NCI-H1105 treated with DMSO at 0.1 percent for 48 hours (cell line): ENCODE measurements around the gene UBL4A.
A peak's percentile ranks its signal among the peaks of the same experiment; 100 is the strongest.

Source experiments
- DNase-seq: peaks from one replicate; lab custom pipeline; 2025; lab: John Stamatoyannopoulos, UW

Gene UBL4A

DNA sequence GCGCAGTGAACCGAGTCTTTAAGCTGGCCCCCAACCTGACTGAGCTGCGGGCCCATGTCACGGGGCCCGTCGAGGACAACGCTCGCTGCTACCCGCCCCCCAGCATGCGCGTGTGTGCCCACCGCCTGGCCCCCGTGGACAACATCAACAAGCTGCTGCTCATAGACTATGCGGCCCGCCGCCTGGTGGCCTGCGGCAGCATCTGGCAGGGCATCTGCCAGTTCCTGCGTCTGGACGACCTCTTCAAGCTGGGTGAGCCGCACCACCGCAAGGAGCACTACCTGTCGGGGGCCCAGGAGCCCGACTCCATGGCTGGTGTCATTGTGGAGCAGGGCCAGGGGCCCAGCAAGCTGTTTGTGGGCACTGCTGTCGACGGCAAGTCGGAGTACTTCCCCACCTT is 26.1 kb downstream of the UBL4A start:
- no peak for DNase-seq

DNA sequence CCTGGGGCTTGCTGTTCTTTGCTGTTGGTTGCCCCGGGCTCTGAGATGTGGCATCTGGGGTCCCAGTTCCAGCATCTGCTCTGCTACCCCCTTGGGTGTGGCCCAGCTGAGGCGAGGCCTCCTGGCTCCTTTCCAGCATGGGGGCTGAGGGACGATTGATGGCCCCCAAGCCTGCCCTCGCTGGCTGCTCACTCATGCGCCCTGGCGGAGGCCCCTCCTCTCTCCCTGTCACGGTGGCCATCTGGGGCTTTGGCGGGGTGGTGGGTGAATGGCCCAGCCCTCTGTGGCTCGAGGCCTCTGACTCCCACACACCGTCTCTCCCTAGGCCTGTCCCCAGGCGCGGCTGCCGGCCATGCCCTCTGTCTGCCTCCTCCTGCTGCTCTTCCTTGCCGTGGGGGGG is 26.6 kb downstream of the UBL4A start:
- DNase-seq = no peak

DNA sequence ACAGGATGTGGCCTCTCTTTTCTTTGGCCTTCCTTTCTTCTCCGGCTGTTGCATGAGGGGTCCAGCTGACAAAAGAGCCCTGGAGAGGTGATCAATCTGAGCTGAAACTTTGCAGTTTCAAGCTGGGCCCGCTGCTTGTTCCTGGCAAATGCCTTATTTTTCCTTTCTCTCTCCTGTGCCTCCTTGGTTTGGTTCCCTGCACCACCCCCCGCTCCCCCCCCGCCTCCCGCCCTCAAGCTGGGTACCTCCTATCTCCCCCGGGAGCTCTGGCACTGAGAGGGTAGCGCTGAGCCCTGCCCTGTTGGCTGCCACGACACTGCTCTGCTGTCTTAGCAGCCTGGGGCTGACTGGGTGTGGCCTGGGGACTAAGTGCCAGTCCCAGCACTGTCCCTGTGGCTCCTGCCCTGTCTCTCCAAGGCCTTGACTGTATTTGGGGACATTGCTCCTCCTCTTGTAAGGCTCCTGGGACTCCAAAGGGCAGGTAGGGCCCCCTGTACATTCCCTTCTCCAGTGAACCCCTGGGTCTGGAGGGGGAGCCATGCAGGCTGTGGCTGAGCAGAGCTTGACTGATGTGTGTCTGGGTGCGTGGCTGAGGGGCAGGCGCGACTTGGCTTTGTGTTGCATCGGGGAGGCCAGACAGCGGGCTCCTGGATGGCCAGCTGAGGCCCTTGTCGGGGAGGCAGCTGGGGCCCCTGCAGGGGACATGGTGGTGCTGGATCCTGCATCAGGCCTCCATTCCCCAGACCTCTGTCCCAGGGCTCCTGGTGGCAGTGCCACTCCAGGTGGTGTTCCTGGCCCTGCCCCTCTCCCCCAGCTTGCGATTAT is 27.2 kb downstream of the UBL4A start:
- DNase-seq = peak; percentile 53

DNA sequence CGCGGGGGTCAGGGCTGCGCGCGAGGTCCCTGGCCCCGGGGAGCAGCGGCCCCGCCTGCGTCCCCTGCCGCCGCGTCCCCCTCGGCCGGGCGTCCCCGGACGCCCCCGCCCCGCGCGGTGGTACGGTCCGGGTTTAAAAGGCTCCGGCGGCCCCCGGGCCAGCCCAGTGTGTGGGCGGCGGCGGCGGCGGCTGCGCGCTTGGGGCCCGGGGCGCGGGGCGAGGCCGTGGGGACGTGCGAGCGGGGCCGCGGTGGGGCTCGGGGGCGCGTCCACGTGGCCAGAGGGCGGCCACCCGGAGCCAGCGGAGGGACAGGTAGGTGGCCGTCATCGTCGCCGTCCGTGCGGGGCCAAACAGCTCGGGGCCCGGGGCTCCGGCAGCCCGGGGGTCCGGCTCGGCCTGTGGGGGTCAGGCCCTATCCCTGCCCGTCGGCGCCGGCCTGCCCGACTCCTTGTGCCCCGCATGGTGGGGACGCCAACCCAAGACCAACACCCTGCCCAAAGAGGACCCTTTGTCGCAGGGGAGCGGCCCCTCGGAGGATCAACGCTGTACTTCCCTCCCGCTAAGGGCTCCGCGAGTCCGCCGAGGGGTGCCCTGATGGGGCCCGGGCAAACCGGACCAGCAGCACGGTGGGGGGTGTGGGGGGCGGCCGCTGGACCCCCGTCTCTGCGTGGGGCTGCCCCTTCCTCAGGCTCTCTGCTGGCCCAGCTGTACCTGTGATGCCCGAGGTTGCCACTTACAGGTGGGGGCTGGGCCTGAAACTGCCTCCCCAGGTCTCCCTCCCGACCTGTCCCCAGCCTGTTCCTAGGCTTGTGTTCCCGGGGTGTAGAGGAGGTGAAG is 28.1 kb downstream of the UBL4A start, which contains the start of gene PLXNA3:
Gene PLXNA3 (plus strand): TSS at position 166 of the 838 bp plus-strand sequence. CDS start 1,903 bp downstream, outside the sequence.
- DNase-seq = peak; percentile 52

DNA sequence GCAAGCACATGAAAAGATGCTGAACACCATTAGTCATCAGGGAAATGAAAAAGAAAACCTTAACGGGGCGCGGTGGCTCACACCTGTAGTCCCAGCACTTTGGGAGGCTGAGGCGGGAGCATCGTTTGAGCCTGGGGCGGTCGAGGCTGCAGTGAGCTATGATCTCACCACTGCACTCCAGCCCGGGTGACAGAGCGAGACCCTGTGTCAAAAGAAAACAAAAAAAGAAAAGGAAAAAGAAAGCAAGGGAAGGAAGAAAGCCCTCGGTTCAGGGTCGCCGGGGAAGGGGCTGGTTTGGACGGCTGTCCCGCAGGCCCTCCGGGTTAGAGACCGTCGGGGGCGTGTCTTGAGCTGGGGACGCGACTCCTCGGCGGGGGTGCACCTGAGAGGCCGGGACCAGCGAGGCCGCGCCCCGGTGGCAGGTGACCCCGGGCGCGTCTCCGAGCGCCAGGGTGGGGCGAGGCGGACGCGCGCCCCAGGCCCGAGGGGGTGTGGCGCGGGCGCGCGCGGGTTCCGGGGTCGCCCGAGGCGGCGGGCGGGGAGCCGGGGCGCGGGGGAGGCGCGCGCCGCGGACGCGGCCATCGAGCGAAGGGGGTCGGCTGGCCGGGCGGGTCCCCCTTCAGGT is 28.8 kb downstream of the UBL4A start:
- DNase-seq = peak; percentile 72

DNA sequence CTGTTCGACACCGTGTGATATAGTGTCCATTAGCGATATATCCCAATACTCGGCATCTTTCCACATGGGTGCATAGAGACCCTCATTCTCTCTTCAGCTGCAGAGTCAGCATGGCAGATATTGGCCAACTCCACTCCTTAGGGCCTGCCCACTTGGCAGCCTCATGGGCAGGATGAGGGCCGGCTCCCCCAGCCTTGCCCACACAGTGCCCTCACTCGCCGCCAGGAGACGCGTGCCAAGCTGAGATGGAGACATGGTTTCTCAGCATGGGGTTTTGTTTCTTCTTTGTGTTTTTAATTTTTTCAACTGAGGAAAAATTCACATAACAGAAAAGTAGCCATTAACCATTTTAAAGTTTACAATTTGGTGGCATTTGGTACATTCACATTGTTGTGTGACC is 33.6 kb downstream of the UBL4A start:
- DNase-seq = no peak

DNA sequence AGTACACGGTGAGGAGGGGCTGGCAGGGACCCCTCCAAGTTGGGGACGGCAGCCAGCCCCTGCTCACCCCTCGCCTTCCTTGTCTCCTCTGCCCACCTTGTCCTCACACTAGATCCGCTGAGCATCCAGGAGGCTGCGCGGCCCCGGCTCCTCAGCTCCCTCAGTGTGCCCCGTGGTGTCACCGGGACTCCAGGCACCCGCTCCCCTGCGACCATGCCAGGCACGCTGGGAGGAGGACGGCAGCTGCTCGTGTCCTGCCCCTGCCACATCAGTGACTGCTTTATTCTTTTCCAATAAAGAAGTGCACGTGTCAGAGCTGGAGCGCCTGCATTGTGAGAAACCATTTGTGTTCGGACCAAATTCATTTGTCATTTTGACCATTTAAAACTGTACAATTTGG is 36.1 kb downstream of the UBL4A start:
- DNase-seq = no peak

DNA sequence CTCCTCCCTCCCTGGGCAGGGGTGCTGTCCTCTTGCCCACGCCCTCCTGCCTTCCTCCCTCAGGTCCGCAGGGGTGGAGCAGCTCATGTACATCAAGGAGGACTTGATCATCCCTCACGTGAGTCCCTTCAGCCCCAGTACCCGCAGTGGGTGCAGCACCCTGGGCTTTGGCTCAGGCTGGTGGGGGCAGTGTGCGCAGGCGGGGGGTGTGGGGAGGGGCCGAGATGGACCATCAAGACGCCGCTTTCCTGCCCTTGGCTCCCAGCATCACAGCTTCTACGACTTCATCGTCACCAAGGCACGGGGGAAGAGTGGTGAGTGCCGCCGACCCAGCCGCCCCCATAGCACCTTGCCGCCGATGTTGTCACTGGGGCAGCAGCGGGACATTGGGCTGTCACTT is 36.8 kb downstream of the UBL4A start:
- DNase-seq = no peak

DNA sequence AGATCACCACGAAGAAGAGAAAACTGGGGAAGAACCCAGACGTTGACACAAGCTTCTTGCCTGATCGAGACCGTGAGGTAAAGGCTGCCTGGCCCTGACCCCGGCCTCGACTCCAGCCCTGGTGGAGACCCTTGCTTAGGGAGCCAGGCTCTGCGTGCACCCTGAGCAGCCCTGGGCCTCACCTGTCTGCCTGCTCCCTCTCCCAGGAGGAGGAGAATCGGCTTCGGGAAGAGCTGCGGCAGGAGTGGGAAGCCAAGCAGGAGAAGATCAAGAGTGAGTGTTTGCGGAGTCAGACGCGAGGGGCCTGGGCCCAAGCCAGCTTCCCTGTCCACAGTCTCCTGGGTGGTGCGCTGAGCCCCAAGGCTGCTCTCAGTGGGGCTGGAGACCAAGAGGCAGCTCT is 37.9 kb downstream of the UBL4A start:
- no peak for DNase-seq

DNA sequence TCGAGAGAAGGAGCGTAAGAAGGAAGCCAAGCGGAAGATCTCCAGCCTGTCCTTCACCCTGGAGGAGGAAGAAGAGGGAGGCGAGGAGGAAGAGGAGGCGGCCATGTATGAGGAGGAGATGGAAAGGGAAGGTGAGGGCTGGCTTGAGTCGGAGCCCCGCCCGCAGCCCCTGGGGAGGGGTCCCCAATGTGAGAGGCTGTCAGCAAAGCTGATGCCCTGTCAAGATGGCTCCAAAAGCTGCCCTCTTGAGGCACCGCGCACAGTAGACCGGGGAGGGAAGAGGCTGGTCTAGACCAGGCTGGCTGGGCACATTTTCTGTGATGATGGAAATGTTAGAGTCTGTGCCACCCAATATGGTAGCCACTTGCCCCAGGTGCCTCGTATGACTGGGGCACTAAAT is 40.0 kb downstream of the UBL4A start:
- no peak for DNase-seq

DNA sequence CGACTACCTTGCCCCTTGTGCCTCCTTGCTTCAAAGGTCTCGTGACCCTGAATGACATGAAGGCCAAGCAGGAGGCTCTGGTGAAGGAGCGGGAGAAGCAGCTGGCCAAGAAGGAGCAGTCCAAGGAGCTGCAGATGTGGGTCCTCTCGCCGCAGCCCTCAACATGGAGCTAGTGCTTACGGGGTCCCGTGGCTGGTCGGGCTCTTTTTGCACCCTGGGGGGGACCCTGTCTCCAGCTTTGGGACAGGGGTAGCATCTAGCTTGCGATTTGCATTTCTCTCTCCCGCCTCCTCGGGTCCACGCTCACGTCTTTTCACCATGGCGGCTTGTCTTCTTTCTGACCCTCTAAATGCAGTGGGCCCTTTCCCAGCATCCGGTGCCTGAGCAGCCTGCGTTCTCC is 40.6 kb downstream of the UBL4A start:
- DNase-seq = no peak

DNA sequence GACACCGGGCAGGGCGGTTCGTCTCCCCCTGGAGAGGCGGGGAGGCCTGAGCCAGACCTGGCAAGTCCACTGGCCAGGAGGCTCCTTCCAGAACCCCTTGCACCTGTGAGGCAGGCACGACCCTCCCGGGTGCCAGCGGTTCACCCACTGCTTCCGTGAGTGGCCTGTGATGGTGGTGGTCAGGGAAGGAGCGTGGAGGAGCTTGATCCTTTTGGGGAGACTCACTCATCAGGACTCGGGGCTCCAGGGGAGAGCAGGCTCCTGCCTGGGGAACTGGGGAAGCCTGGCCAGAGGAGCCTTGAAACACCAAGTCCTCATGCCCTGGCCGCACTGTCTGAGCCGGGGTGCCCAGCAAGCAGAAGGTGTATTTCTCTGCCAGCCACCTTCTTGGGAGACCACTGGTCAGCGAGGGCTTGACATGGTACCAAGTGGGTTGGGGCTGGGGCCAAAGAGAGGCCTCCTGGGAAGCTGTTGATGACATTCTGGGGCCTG is 41.6 kb downstream of the UBL4A start:
- DNase-seq = no peak

DNA sequence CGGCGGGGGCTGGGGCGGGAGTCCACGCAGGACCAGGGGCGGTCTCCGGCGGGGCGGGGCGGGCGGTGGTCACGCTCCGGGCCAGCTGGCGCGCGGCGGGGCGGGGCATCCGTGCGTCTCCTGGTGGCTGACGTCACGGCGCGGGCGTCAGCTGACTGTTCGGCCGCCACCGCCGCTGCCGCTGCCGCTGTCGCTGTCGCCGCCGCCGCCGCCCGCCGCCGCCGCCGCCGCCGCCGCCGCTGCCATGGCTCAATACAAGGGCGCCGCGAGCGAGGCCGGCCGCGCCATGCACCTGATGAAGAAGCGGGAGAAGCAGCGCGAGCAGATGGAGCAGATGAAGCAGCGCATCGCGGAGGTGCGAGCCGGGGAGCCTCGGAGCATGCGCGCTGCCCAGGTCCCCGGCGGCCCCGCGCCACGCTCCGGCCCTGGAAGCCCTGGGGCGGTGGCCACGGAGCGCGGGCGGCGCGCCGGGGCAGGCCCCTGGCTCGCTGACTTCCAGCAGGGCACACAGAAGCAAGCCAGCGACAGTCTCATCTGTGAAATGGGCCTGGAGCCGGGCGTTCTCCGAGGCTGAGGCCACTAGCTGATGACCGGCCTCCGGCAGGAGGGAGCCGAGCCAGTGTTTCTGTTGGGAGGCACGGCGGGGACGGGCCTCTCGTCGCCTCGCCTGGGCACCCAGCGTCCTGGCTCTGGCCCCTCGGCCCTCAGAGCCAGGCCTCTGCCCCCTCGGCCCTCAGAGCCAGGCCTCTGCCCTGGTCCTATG is 42.2 kb downstream of the UBL4A start, which contains the start of gene FAM50A:
Gene FAM50A (plus strand): TSS at position 150 of the 763 bp plus-strand sequence. CDS start 95 bp downstream, at position 245.
- DNase-seq = peak; percentile 76

DNA sequence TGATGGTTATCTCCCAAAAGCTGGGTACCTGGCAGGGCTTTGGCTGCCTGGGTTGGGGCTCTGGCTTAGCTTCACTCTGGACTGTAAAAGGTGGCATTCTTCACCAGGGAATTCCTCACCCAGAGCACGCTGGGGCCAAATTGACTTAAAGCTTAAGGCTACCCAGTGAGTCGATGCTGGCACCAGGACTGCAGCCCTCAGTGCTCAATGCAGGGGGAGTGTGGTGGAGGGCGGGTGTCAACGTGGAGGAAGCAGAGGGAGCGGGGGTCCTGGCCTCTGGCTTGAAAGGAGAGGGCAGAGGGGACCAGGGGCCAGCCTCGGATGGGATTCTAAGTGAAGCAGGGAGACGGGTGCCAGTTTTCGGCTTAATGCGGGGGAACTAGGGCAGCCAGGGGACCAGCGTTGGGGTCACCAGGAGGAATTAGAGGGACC is 42.9 kb downstream of the UBL4A start:
- peak; percentile 36 for DNase-seq

DNA sequence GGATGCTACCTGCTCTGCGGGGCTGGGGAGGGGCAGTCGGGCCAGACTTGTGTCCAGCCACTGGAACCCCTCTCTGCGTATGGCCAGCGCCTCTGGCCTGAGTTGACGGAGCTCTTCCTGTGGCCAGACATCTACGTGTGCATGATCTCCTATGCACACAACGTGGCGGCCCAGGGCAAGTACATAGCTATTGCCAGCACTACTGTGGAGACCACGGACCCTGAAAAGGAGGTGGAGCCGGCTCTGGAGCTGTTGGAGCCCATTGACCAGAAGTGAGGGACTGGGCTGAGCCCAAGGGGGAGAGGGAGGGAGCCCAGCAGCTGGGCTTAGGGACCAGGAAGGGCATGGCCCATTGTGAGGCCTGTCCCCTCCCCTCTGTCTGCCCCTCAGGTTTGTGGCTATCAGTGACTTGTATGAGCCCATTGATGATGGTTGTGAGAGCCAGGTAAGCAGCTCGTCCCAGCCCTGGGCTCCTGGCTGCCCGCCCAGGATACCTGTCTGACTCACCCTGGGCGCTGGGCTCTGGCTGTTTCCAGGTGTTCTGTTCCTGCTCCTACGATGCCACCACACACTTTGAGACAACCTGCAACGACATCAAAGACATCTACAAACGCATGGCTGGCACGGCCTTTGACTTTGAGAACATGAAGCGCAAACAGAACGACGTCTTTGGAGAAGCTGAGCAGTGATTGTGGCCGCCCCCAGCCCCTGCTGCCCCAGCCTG is 44.3 kb downstream of the UBL4A start:
- DNase-seq = no peak

DNA sequence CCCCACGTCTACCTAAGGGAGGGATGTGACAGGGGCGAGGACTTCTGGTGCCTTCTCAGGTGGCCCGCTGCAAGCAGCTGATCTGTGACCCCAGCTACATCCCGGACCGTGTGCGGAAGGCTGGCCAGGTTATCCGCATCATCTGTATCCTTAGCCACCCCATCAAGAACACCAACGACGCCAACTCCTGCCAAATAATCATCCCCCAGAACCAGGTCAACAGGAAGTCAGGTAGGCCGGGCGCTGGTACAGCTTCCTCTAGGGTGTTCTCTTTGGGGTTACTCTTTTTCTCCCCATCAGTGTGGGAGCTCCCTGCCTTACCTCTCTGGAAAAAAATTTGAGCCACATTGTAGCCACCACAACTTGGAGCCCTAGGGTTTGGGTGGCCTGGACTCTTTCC is 44.9 kb downstream of the UBL4A start:
- no peak for DNase-seq

DNA sequence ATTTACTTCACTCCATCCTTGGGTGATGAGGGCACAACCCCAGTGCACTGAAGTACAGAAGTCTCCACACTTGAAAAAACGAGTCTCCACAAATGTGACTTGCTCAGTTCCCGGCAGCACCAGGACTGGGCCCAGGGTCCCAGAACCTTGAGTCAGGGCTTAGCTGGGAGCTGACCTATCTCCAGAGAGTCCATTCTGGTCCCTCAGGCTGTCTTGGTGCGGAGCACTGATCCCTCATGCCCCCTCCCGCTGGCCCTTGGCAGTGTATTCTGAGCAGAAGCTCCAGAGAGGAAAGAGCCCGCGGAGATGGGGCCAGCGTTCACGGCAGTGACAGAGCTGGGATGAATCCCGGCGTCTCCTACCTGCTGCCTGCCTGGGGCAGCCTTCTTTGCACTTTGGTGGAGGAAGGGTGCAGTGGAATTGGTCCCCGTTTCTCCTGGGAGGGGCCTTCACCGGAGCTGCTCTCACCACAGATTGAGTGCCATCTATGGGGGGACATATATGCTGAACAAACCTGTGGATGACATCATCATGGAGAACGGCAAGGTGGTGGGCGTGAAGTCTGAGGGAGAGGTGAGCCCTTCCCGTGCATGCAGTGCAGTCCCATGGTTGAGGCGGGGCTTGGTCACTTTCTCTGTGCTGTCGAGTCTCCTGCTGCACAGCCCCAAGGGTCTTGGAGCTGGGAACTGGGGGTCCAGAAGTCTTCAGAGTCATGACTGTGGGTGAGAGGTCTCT is 45.6 kb downstream of the UBL4A start:
- DNase-seq = no peak

DNA sequence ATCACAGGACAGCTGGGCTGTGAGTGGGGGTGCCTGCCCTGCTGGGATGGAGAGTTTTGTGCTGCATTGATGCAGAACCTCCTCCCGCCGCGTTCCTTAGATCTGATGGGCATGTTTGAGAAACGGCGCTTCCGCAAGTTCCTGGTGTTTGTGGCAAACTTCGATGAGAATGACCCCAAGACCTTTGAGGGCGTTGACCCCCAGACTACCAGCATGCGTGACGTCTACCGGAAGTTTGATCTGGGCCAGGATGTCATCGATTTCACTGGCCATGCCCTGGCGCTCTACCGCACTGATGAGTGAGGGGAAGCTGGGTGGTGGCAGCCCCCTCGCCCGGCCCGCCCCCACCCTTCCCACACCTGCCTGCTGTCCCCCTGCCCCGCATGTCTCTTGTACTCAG is 46.6 kb downstream of the UBL4A start:
- DNase-seq = no peak

DNA sequence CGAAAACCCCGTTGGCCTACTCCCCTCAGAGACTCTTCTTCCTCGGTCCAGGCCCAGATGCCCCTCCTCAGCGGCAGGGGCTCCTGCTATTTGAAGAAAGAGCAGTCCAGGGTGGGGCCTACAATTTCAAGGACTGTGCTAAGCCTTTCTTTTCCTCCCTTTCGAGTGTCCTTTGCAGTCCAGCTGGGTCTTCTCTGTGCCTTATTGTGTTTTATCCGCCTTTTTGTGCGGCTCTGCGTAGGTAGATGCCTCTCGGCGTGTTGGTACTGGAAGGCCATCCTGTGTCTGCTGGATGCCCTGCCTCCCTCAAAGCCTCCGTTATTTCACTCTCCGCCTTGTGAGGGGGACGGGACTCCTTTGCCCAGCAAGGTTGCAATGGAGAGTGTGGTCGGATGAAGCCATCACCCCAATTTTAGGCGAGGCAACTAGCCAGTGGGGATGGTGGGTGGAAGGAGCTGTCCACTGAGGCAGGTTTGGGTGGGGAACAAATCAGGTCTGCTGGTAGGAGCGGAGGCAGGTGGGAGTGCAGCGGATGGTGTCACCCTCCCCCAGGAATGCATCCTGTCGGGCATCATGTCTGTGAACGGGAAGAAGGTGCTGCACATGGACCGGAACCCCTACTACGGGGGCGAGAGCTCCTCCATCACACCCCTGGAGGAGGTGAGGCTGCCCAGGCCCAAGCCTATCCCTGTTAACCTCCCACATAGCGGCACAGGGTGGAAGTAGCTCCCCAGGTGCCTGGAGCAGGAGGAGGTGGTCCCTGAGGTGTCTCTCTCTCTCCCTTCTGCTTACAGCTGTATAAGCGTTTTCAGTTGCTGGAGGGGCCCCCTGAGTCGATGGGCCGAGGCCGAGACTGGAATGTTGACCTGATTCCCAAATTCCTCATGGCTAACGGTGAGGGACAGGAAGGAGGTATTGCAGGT is 48.2 kb downstream of the UBL4A start:
- no peak for DNase-seq
